HEK293 (cell line): Measurements from ENCODE around the gene TTR.

Experiments used
- CTCF ChIA-PET: fragments of 350-600 bp; formaldehyde crosslinking; extraction: SDS; loops from one replicate; lab custom pipeline; 2021; ENCODE audit warnings: antibody characterized with exemption; lab: Yijun Ruan, JAX
- POLR2A ChIA-PET: fragments of 300-600 bp; formaldehyde crosslinking; extraction: SDS; loops from one replicate; lab custom pipeline; 2020; ENCODE audit warnings: antibody characterized with exemption, inconsistent platforms; lab: Yijun Ruan, JAX
- H3K27ac ChIP-seq: fragments of 200-500 bp; sonication (Bioruptor generic); 2 replicates; pipeline ENCODE4 v1.5.1; 2014; ENCODE audit warnings: low read depth, low read length, control low read depth, inconsistent platforms; ENCODE audit errors: extremely low read depth
- H3K36me3 ChIP-seq, 2 experiments: fragments of 200-500 bp in 1 of 2; sonication (Bioruptor generic) in 1 of 2; 1 replicate in 1 of 2; 2 replicates in 1 of 2; pipeline ENCODE4 v1.5.1; 2014 to 2017; ENCODE audit warnings: inconsistent platforms in 2 of 2, low read length in 2 of 2; ENCODE audit not compliant: control insufficient read depth in 2 of 2, insufficient read depth in 1 of 2
- H3K4me1 ChIP-seq: fragments of 200-500 bp; sonication (Bioruptor generic); 2 replicates; pipeline ENCODE4 v1.5.1; 2014; ENCODE audit warnings: mild to moderate bottlenecking, low read length, inconsistent platforms; ENCODE audit not compliant: control insufficient read depth, insufficient read depth
- H3K4me3 ChIP-seq: 2 replicates; pipeline ENCODE4 v1.5.1; 2011; ENCODE audit warnings: low read depth, mild to moderate bottlenecking, control low read depth, low read length, moderate library complexity
- H3K9me3 ChIP-seq: fragments of 200-500 bp; sonication (Bioruptor generic); 2 replicates; pipeline ENCODE4 v1.5.1; 2014; ENCODE audit warnings: low read depth, low read length, inconsistent platforms; ENCODE audit not compliant: control insufficient read depth, insufficient read depth
- GLIS2 ChIP-seq: fragments of 450-650 bp; formaldehyde crosslinking; IDR thresholded peaks from 2 replicates; pipeline ENCODE4 v1.5.1; 2016; ENCODE audit warnings: missing biosample characterization, missing genetic modification characterization
- IKZF3 ChIP-seq: fragments of 450-650 bp; IDR thresholded peaks from 2 replicates; pipeline ENCODE4 v1.5.0; 2018; ENCODE audit warnings: missing biosample characterization, mild to moderate bottlenecking, missing genetic modification characterization, moderate library complexity
- KLF7 ChIP-seq: fragments of 450-650 bp; formaldehyde crosslinking; IDR thresholded peaks from 2 replicates; pipeline ENCODE4 v1.5.1; 2016; ENCODE audit warnings: missing biosample characterization, missing genetic modification characterization, borderline replicate concordance
- MEIS1 ChIP-seq: sonication (generic); formaldehyde crosslinking; IDR thresholded peaks from 2 replicates; pipeline ENCODE4 v1.8.1; 2022; ENCODE audit warnings: missing genetic modification reagents, mild to moderate bottlenecking, borderline replicate concordance
- ZFP69B ChIP-seq: fragments of 450-650 bp; formaldehyde crosslinking; IDR thresholded peaks from 2 replicates; pipeline ENCODE4 v1.5.1; 2016; ENCODE audit warnings: missing biosample characterization, missing genetic modification characterization
- ZNF133 ChIP-seq: fragments of 450-650 bp; formaldehyde crosslinking; IDR thresholded peaks from 2 replicates; pipeline ENCODE4 v1.5.1; 2016; ENCODE audit warnings: missing biosample characterization, missing genetic modification characterization
- ZNF138 ChIP-seq: fragments of 450-650 bp; formaldehyde crosslinking; IDR thresholded peaks from 2 replicates; pipeline ENCODE4 v1.5.1; 2016; ENCODE audit warnings: missing biosample characterization, missing genetic modification characterization, borderline replicate concordance
- ZNF175 ChIP-seq: fragments of 450-650 bp; formaldehyde crosslinking; IDR thresholded peaks from 2 replicates; pipeline ENCODE4 v1.5.1; 2016; ENCODE audit warnings: missing biosample characterization, missing genetic modification characterization
- ZNF239 ChIP-seq: fragments of 450-650 bp; formaldehyde crosslinking; IDR thresholded peaks from 2 replicates; pipeline ENCODE4 v1.5.1; 2016; ENCODE audit warnings: missing biosample characterization, missing genetic modification characterization
- ZNF350 ChIP-seq: fragments of 450-650 bp; formaldehyde crosslinking; IDR thresholded peaks from 2 replicates; pipeline ENCODE4 v1.5.0; 2017; ENCODE audit warnings: missing biosample characterization, mild to moderate bottlenecking, missing genetic modification characterization
- ZNF391 ChIP-seq: fragments of 450-650 bp; formaldehyde crosslinking; IDR thresholded peaks from 2 replicates; pipeline ENCODE4 v1.5.1; 2016; ENCODE audit warnings: low read depth, missing biosample characterization, missing genetic modification characterization, borderline replicate concordance
- ZNF433 ChIP-seq: fragments of 450-650 bp; formaldehyde crosslinking; IDR thresholded peaks from 2 replicates; pipeline ENCODE4 v1.5.1; 2016; ENCODE audit warnings: missing biosample characterization, missing genetic modification characterization, low read depth
- ZNF571 ChIP-seq: fragments of 450-650 bp; formaldehyde crosslinking; IDR thresholded peaks from 2 replicates; pipeline ENCODE4 v1.5.0; 2017; ENCODE audit warnings: missing biosample characterization, missing genetic modification characterization
- ZNF629 ChIP-seq: fragments of 450-650 bp; formaldehyde crosslinking; IDR thresholded peaks from 2 replicates; pipeline ENCODE4 v1.5.1; 2017; ENCODE audit warnings: missing biosample characterization, missing genetic modification characterization
- ZNF707 ChIP-seq: fragments of 450-650 bp; formaldehyde crosslinking; IDR thresholded peaks from 2 replicates; pipeline ENCODE4 v1.5.1; 2016; ENCODE audit warnings: missing biosample characterization, missing genetic modification characterization
- ZNF843 ChIP-seq: fragments of 450-650 bp; formaldehyde crosslinking; IDR thresholded peaks from 2 replicates; pipeline ENCODE4 v1.5.1; 2016; ENCODE audit warnings: missing biosample characterization, missing genetic modification characterization
- ZSCAN16 ChIP-seq: fragments of 450-650 bp; formaldehyde crosslinking; IDR thresholded peaks from 2 replicates; pipeline ENCODE4 v1.5.1; 2016; ENCODE audit warnings: missing biosample characterization, missing genetic modification characterization
- ZXDB ChIP-seq: fragments of 450-650 bp; formaldehyde crosslinking; IDR thresholded peaks from 2 replicates; pipeline ENCODE4 v1.5.1; 2016; ENCODE audit warnings: missing biosample characterization, missing genetic modification characterization
- TF ChIP-seq, protein P1 (sequence below): fragments of 450-650 bp; formaldehyde crosslinking; IDR thresholded peaks from 2 replicates; pipeline ENCODE4 v1.5.1; 2016; ENCODE audit warnings: missing biosample characterization, missing genetic modification characterization
- TF ChIP-seq, protein P2 (sequence below): fragments of 450-650 bp; formaldehyde crosslinking; IDR thresholded peaks from 2 replicates; pipeline ENCODE4 v1.5.1; 2017; ENCODE audit warnings: missing biosample characterization, missing genetic modification characterization
- TF ChIP-seq, protein P3 (sequence below): fragments of 450-650 bp; formaldehyde crosslinking; IDR thresholded peaks from 2 replicates; pipeline ENCODE4 v1.5.1; 2016; ENCODE audit warnings: missing biosample characterization, missing genetic modification characterization

The TTR gene

DNA sequence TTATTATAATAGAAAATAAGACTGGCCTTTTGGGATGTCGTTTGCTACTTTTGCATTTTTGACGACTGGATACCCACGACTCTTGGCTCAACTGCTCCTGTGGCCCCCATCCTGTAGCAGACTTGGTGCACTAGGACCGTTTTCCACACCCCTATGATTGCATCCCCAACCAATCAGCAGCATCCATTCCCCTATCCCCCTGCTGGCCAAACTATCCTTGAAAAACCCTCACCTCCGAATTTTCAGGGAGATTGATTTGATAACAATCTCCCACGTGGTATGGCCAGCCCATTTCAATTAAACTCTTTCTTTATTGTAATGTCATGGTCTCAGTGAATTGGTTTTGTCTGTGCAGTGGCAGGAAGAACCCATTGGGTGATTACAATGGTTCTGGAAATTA is 37.9 kb upstream of the TTR start:
- no peaks in the 10 kb centered on the region for H3K9me3 ChIP-seq
- TF ChIP-seq ZNF138 (tag by site-specific recombination) (no peak), ZNF133 (tag by site-specific recombination) (no peak), ZNF433 (no peak), ZNF350 (no peak), KLF7 (tag by site-specific recombination) (no peak), ZSCAN16 (tag by site-specific recombination) (no peak), ZNF571 (tag by site-specific recombination) (no peak), ZNF707 (tag by site-specific recombination) (no peak), ZXDB (tag by site-specific recombination) (no peak), ZNF239 (tag by site-specific recombination) (no peak), GLIS2 (tag by site-specific recombination) (no peak), ZFP69B (tag by site-specific recombination) (no peak), ZNF629 (tag by site-specific recombination) (no peak), IKZF3 (no peak), ZNF175 (tag by site-specific recombination) (no peak), MEIS1 (CRISPR knock-in tag) (no peak), ZNF391 (tag by site-specific recombination) (no peak)
- TF ChIP-seq, protein P1, sequence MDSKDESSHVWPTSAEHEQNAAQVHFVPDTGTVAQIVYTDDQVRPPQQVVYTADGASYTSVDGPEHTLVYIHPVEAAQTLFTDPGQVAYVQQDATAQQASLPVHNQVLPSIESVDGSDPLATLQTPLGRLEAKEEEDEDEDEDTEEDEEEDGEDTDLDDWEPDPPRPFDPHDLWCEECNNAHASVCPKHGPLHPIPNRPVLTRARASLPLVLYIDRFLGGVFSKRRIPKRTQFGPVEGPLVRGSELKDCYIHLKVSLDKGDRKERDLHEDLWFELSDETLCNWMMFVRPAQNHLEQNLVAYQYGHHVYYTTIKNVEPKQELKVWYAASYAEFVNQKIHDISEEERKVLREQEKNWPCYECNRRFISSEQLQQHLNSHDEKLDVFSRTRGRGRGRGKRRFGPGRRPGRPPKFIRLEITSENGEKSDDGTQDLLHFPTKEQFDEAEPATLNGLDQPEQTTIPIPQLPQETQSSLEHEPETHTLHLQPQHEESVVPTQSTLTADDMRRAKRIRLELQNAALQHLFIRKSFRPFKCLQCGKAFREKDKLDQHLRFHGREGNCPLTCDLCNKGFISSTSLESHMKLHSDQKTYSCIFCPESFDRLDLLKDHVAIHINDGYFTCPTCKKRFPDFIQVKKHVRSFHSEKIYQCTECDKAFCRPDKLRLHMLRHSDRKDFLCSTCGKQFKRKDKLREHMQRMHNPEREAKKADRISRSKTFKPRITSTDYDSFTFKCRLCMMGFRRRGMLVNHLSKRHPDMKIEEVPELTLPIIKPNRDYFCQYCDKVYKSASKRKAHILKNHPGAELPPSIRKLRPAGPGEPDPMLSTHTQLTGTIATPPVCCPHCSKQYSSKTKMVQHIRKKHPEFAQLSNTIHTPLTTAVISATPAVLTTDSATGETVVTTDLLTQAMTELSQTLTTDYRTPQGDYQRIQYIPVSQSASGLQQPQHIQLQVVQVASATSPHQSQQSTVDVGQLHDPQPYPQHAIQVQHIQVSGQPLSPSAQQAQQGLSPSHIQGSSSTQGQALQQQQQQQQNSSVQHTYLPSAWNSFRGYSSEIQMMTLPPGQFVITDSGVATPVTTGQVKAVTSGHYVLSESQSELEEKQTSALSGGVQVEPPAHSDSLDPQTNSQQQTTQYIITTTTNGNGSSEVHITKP (tag by site-specific recombination): no peak
- TF ChIP-seq, protein P2, sequence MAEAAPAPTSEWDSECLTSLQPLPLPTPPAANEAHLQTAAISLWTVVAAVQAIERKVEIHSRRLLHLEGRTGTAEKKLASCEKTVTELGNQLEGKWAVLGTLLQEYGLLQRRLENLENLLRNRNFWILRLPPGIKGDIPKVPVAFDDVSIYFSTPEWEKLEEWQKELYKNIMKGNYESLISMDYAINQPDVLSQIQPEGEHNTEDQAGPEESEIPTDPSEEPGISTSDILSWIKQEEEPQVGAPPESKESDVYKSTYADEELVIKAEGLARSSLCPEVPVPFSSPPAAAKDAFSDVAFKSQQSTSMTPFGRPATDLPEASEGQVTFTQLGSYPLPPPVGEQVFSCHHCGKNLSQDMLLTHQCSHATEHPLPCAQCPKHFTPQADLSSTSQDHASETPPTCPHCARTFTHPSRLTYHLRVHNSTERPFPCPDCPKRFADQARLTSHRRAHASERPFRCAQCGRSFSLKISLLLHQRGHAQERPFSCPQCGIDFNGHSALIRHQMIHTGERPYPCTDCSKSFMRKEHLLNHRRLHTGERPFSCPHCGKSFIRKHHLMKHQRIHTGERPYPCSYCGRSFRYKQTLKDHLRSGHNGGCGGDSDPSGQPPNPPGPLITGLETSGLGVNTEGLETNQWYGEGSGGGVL: no peak
- TF ChIP-seq, protein P3, sequence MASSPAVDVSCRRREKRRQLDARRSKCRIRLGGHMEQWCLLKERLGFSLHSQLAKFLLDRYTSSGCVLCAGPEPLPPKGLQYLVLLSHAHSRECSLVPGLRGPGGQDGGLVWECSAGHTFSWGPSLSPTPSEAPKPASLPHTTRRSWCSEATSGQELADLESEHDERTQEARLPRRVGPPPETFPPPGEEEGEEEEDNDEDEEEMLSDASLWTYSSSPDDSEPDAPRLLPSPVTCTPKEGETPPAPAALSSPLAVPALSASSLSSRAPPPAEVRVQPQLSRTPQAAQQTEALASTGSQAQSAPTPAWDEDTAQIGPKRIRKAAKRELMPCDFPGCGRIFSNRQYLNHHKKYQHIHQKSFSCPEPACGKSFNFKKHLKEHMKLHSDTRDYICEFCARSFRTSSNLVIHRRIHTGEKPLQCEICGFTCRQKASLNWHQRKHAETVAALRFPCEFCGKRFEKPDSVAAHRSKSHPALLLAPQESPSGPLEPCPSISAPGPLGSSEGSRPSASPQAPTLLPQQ (tag by site-specific recombination): no peak
- TF ChIP-seq, all 188 proteins: peak for 0
- Histone ChIP-seq H3K4me3 (no peak overlapping the region), H3K4me1 (no peaks in the 10 kb centered on the region), H3K36me3 (no peaks in the 10 kb centered on the region), H3K27ac (no peak overlapping the region)
- ChIA-PET POLR2A (no interaction called here), CTCF (interaction anchor here (0.6 to 4.7 kb wide), 6 partner anchors 10 to 582 kb away, joined by 3 to 35 read pairs (median 4); no protein-coding TSS in a partner anchor)

DNA sequence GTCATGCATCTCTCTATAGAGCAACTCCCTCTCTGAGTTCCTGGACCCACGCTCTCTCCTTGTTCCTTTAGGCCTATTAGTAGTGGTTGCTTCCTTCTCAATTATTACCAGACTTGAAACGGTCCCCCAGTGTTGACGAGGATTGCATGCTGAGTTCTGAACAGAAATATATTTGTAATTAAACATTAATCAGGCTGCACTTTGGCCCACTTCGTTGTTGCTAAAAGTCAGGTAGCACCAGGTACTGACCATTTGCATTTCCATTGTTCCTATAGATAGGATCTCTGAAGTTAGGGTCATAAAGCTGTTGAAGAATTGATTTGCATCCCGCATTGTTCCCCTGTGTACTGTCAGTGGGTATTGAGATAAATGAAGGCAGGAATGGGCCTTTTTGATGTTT is 36.9 kb upstream of the TTR start:
- Histone ChIP-seq H3K27ac (no peak overlapping the region), H3K4me1 (no peaks in the 10 kb centered on the region), H3K4me3 (no peak overlapping the region), H3K36me3 (no peaks in the 10 kb centered on the region), H3K9me3 (no peaks in the 10 kb centered on the region)
- TF ChIP-seq ZNF843 (tag by site-specific recombination): no peak
- POLR2A ChIA-PET: no interaction called here
- CTCF ChIA-PET: interaction anchor here (0.5 to 4.7 kb wide), 13 partner anchors 9 to 584 kb away, joined by 3 to 37 read pairs (median 3); no protein-coding TSS in a partner anchor
